HL-60 (cell line): Measurements from ENCODE around the gene GAS6.

ENCODE experiments used
- DNase-seq, 2 experiments: peaks; one replicate each; pipeline ENCODE4 v3.0.0-alpha.2; 2010 to 2020; ENCODE audit warnings: low read depth in 1 of 2, low spot score in 1 of 2
- H3K27ac ChIP-seq: fragments of 250-450 bp; sonication (Bioruptor Pico); replicated peaks from 2 replicates; pipeline ENCODE4 v1.5.1; 2020; ENCODE audit warnings: mild to moderate bottlenecking, moderate library complexity
- H3K27me3 ChIP-seq: fragments of 250-450 bp; sonication (Bioruptor Pico); 2 replicates; pipeline ENCODE4 v1.5.1; 2021; ENCODE audit warnings: mild to moderate bottlenecking, moderate library complexity; ENCODE audit not compliant: insufficient read depth, poor library complexity, severe bottlenecking
- H3K4me3 ChIP-seq: replicated peaks from 2 replicates; pipeline ENCODE4 v1.5.1; 2011; ENCODE audit warnings: mild to moderate bottlenecking, control low read depth, low read length; ENCODE audit not compliant: insufficient read depth
- GABPA ChIP-seq: IDR thresholded peaks from 2 replicates; pipeline ENCODE4 v1.6.1; 2012; ENCODE audit warnings: low read depth
- POLR2AphosphoS5 ChIP-seq: IDR thresholded peaks from 2 replicates; pipeline ENCODE4 v1.6.1; 2012; ENCODE audit warnings: low read depth
- SPI1 ChIP-seq: IDR thresholded peaks from 2 replicates; pipeline ENCODE4 v1.6.1; 2012; ENCODE audit warnings: low read depth, mild to moderate bottlenecking, borderline replicate concordance
- TF ChIP-seq, protein P1 (sequence below): IDR thresholded peaks from 2 replicates; pipeline ENCODE4 v1.6.1; 2012; ENCODE audit warnings: low read depth; ENCODE audit not compliant: insufficient replicate concordance
- TF ChIP-seq, protein P2 (sequence below): IDR thresholded peaks from one replicate; pipeline ENCODE4 v1.5.1; 2011; ENCODE audit warnings: low read length, control low read depth, inconsistent platforms; ENCODE audit not compliant: insufficient read depth

Gene GAS6

GRCh38 chr13:113902481-113902880, 38.6 kb upstream of the GAS6 start:
- H3K4me3 ChIP-seq, result no peak overlapping the region
- no peak for DNase-seq
- no peak overlapping the region for H3K27ac ChIP-seq
- peaks cover 2% of the 10 kb centered on the region for H3K27me3 ChIP-seq
- TF ChIP-seq, protein P1, sequence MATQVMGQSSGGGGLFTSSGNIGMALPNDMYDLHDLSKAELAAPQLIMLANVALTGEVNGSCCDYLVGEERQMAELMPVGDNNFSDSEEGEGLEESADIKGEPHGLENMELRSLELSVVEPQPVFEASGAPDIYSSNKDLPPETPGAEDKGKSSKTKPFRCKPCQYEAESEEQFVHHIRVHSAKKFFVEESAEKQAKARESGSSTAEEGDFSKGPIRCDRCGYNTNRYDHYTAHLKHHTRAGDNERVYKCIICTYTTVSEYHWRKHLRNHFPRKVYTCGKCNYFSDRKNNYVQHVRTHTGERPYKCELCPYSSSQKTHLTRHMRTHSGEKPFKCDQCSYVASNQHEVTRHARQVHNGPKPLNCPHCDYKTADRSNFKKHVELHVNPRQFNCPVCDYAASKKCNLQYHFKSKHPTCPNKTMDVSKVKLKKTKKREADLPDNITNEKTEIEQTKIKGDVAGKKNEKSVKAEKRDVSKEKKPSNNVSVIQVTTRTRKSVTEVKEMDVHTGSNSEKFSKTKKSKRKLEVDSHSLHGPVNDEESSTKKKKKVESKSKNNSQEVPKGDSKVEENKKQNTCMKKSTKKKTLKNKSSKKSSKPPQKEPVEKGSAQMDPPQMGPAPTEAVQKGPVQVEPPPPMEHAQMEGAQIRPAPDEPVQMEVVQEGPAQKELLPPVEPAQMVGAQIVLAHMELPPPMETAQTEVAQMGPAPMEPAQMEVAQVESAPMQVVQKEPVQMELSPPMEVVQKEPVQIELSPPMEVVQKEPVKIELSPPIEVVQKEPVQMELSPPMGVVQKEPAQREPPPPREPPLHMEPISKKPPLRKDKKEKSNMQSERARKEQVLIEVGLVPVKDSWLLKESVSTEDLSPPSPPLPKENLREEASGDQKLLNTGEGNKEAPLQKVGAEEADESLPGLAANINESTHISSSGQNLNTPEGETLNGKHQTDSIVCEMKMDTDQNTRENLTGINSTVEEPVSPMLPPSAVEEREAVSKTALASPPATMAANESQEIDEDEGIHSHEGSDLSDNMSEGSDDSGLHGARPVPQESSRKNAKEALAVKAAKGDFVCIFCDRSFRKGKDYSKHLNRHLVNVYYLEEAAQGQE, result no peak
- TF ChIP-seq SPI1 (no peak), GABPA (no peak), POLR2AphosphoS5 (no peak)
- TF ChIP-seq, protein P2, sequence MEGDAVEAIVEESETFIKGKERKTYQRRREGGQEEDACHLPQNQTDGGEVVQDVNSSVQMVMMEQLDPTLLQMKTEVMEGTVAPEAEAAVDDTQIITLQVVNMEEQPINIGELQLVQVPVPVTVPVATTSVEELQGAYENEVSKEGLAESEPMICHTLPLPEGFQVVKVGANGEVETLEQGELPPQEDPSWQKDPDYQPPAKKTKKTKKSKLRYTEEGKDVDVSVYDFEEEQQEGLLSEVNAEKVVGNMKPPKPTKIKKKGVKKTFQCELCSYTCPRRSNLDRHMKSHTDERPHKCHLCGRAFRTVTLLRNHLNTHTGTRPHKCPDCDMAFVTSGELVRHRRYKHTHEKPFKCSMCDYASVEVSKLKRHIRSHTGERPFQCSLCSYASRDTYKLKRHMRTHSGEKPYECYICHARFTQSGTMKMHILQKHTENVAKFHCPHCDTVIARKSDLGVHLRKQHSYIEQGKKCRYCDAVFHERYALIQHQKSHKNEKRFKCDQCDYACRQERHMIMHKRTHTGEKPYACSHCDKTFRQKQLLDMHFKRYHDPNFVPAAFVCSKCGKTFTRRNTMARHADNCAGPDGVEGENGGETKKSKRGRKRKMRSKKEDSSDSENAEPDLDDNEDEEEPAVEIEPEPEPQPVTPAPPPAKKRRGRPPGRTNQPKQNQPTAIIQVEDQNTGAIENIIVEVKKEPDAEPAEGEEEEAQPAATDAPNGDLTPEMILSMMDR, result no peak

GRCh38 chr13:113901642-113902041, 37.8 kb upstream of the GAS6 start:
- no peak overlapping the region for H3K4me3 ChIP-seq
- TF ChIP-seq GABPA, result no peak
- no peak for TF ChIP-seq POLR2AphosphoS5
- TF ChIP-seq SPI1, result no peak
- TF ChIP-seq, protein P2, result no peak
- TF ChIP-seq, protein P1, result no peak
- H3K27me3 ChIP-seq, result peaks cover 2% of the 10 kb centered on the region

GRCh38 chr13:113901231-113901630, 37.4 kb upstream of the GAS6 start:
- no peak for DNase-seq
- Histone ChIP-seq H3K4me3 (no peak overlapping the region), H3K27me3 (peaks cover 2% of the 10 kb centered on the region), H3K27ac (no peak overlapping the region)
- no peak for TF ChIP-seq GABPA
- TF ChIP-seq POLR2AphosphoS5, result no peak
- TF ChIP-seq, protein P2, result no peak
- no peak for TF ChIP-seq SPI1
- TF ChIP-seq, protein P1, result no peak

More at GRCh38 chr13:113901642-113902041, 37.8 kb upstream of the GAS6 start:
- DNase-seq, result no peak
- no peak overlapping the region for H3K27ac ChIP-seq
